Calu3 (cell line): ENCODE data around the gene LANCL1. TPM values are rescaled to one million over a fixed set of nuclear protein-coding genes. Genes with fewer than 3 reads are reported as not detected.

Source experiments
- BruUV-seq: library from RNA; stranded (reverse); fragments of 400-500 nt; replicated peaks from 2 replicates; lab custom pipeline; 2021; lab: Mats Ljungman, UMichigan
- CTCF ChIA-PET: fragments of 300-600 bp; sonication (Branson Sonifier 250); formaldehyde crosslinking; loops from one replicate; lab custom pipeline; 2022; ENCODE audit warnings: antibody characterized with exemption; lab: Charles Lee
- DNase-seq: peaks from one replicate; pipeline ENCODE4 v3.0.0; 2022
- H3K27ac Mint-ChIP-seq: one replicate; pipeline ENCODE4 v1.8.0; 2022; ENCODE audit warnings: mixed read lengths; ENCODE audit not compliant: unreplicated experiment
- H3K27me3 Mint-ChIP-seq: one replicate; pipeline ENCODE4 v1.8.0; 2022; ENCODE audit warnings: mixed read lengths; ENCODE audit not compliant: unreplicated experiment
- H3K36me3 Mint-ChIP-seq: one replicate; pipeline ENCODE4 v1.8.0; 2022; ENCODE audit warnings: mild to moderate bottlenecking, moderate library complexity, mixed read lengths; ENCODE audit not compliant: insufficient read depth, unreplicated experiment
- H3K4me1 Mint-ChIP-seq: one replicate; pipeline ENCODE4 v1.8.0; 2022; ENCODE audit warnings: mild to moderate bottlenecking, low read depth, mixed read lengths; ENCODE audit not compliant: unreplicated experiment
- H3K4me3 Mint-ChIP-seq: one replicate; pipeline ENCODE4 v1.8.0; 2022; ENCODE audit warnings: mild to moderate bottlenecking, low read depth, moderate library complexity, mixed read lengths; ENCODE audit not compliant: unreplicated experiment
- H3K9me3 Mint-ChIP-seq: one replicate; pipeline ENCODE4 v1.8.0; 2022; ENCODE audit warnings: low read depth, mixed read lengths; ENCODE audit not compliant: unreplicated experiment
- intact Hi-C: fragments of 100-400 bp; cut with micrococcal nuclease; formaldehyde crosslinking; loops from one replicate; pipeline ENCODE4 v1.10.0; 2022; ENCODE audit not compliant: unreplicated experiment
- total RNA-seq: library from RNA; stranded (reverse); gene quantifications from 2 replicates; pipeline ENCODE4 v1.2.3, GENCODE V29; 2022
- TF ChIP-seq, protein P1 (sequence below): fragments of 200-600 bp; IDR thresholded peaks from one replicate; pipeline ENCODE4 v1.8.0; 2022; ENCODE audit warnings: antibody characterized with exemption; ENCODE audit not compliant: unreplicated experiment

The LANCL1 gene
- total RNA-seq, 1 experiment from 2014 or later: 36.3 TPM

DNA sequence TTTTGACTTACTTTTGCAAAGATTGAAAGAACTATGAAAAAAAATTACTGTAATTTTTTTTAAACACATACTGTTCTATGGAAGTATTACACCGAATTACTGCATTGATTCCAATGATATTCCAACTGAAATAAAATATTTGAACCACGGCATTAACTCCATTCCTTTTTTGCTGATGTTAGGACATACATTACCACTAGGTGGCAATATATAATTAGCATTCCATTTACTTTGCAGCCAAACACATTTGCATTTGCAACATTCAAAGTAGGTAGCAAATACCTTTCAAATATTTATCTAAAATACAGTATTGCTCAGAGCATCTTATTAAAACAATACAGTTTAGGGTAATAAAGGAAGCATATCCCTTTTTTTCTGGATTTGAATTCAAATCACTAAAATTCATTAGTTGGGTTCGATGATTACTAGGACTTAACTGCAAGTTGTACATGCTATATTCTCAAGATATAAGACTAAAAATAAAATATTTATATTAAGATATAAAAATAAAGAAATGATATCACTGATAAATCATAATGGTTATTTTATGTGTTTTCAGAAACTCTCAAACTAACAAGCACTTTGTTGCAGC, 31.3 kb downstream of the LANCL1 start:
- intact Hi-C loops: no loop called here
- TF ChIP-seq, protein P1, sequence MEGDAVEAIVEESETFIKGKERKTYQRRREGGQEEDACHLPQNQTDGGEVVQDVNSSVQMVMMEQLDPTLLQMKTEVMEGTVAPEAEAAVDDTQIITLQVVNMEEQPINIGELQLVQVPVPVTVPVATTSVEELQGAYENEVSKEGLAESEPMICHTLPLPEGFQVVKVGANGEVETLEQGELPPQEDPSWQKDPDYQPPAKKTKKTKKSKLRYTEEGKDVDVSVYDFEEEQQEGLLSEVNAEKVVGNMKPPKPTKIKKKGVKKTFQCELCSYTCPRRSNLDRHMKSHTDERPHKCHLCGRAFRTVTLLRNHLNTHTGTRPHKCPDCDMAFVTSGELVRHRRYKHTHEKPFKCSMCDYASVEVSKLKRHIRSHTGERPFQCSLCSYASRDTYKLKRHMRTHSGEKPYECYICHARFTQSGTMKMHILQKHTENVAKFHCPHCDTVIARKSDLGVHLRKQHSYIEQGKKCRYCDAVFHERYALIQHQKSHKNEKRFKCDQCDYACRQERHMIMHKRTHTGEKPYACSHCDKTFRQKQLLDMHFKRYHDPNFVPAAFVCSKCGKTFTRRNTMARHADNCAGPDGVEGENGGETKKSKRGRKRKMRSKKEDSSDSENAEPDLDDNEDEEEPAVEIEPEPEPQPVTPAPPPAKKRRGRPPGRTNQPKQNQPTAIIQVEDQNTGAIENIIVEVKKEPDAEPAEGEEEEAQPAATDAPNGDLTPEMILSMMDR: peak; percentile 46
- H3K4me1 Mint-ChIP-seq: no peaks in the 10 kb centered on the region
- CTCF ChIA-PET: no interaction called here
- no peaks in the 10 kb centered on the region for H3K36me3 Mint-ChIP-seq
- BruUV-seq: no TSS peak
- no peak overlapping the region for H3K27ac Mint-ChIP-seq
- DNase-seq: no peak
- no peak overlapping the region for H3K4me3 Mint-ChIP-seq
- no peaks in the 10 kb centered on the region for H3K27me3 Mint-ChIP-seq
- peaks cover 13% of the 10 kb centered on the region for H3K9me3 Mint-ChIP-seq

DNA sequence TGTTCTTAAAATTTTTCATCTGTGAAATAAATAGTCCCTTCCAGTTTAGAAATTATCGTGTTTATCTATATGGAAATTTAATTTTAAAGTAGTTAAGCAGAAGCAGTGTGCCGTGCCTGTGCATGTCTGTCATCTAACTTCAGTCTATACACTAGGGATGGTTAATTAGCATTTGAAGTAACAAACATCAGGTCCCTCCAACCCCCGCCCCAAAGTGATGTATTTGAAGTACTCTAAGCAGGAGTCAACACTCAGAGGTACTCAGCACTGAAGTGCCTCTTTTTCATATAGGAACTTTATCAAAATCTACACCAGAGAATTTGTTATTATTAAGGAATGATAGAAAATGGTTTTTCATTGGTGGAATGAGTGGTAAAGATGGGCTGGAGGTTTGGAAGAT, 33.0 kb downstream of the LANCL1 start:
- H3K9me3 Mint-ChIP-seq: peaks cover 13% of the 10 kb centered on the region
- BruUV-seq: no TSS peak
- DNase-seq: no peak
- TF ChIP-seq, protein P1: no peak
- H3K4me3 Mint-ChIP-seq: no peak overlapping the region
- H3K27me3 Mint-ChIP-seq: no peaks in the 10 kb centered on the region
- CTCF ChIA-PET: no interaction called here
- intact Hi-C loops: no loop called here
- H3K36me3 Mint-ChIP-seq: no peaks in the 10 kb centered on the region
- no peak overlapping the region for H3K27ac Mint-ChIP-seq
- H3K4me1 Mint-ChIP-seq: no peaks in the 10 kb centered on the region

DNA sequence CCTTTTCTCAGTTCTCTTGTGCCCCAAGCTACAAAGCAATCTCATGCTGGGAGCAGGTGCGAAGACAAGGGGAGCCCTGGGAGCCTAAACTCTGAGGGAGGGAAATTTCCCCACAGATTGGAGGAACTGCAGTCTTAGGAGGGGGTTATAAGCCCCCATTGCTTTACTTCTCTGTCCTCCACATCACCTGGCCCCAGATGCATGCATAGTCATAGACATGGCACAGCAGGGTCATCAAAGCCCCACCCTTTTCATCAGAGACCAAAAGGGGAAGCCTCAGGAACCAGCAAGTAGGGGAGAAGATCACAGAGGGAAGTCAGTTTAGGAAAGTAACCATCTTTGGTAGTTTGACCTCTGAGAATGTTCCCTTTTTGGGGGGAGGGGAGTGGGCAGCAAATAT, 33.7 kb downstream of the LANCL1 start:
- Mint-ChIP-seq H3K4me3 (no peak overlapping the region), H3K36me3 (no peaks in the 10 kb centered on the region), H3K9me3 (peaks cover 8% of the 10 kb centered on the region), H3K27ac (no peak overlapping the region), H3K4me1 (no peaks in the 10 kb centered on the region), H3K27me3 (no peaks in the 10 kb centered on the region)
- TF ChIP-seq, protein P1: no peak
- CTCF ChIA-PET: no interaction called here
- no peak for DNase-seq
- intact Hi-C loops: no loop called here
- BruUV-seq: no TSS peak

DNA sequence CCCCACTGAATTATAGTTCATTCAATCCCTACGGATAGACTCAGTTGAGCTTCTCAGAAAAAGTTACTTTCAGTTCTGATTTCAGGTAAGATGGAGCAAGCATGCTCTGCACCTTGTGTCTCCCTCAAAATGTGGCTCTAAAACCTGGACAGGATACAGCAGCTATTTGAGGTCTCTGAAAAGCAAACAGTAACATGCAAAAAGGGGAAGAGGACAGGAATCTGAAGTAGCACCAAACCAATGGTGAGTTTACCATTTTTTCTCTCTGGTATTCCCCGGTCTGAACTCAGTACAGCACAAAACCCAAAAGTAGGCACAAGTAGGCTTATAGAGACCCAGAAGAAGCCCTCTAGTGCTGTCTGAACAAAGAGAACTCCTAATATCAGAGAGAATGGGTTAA, 34.1 kb downstream of the LANCL1 start:
- BruUV-seq: no TSS peak
- TF ChIP-seq, protein P1: no peak
- H3K4me1 Mint-ChIP-seq: no peaks in the 10 kb centered on the region
- DNase-seq: no peak
- intact Hi-C loops: no loop called here
- H3K36me3 Mint-ChIP-seq: no peaks in the 10 kb centered on the region
- H3K27ac Mint-ChIP-seq: no peak overlapping the region
- H3K9me3 Mint-ChIP-seq: peaks cover 7% of the 10 kb centered on the region
- H3K4me3 Mint-ChIP-seq: no peak overlapping the region
- H3K27me3 Mint-ChIP-seq: no peaks in the 10 kb centered on the region
- CTCF ChIA-PET: no interaction called here
